NB4 (cell line): ENCODE results near the gene CORO2A.

Experiments
- POLR2A ChIP-seq: IDR thresholded peaks from 2 replicates; pipeline ENCODE4 v1.6.1; 2011; ENCODE audit warnings: mild to moderate bottlenecking; ENCODE audit not compliant: insufficient read length; ENCODE audit errors: extremely low read depth
- TF ChIP-seq, protein P1 (sequence below): IDR thresholded peaks from one replicate; pipeline ENCODE4 v1.5.1; 2012; ENCODE audit warnings: low read depth, low read length

DNA sequence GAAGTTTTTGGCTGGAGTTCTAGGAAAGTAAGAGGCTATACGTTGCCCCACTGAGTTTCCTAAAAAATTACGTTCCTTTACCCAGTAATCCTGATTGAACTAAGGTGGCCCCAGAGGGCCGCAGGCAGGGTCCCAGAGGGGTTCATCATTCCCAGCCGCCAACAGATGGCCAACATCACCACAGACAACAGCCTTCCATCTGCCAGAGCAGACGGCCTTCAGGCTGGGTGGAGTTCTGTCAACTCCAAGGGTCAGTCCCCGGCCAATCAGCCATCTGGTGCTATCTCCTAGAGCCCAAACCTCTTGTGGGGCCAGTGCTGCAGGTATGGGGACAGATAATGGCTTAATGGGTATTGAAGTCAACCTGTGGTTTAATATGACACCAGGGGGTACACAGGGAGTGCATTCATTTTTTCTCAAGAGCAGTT, 32.6 kb upstream of the CORO2A start:
- TF ChIP-seq, protein P1, sequence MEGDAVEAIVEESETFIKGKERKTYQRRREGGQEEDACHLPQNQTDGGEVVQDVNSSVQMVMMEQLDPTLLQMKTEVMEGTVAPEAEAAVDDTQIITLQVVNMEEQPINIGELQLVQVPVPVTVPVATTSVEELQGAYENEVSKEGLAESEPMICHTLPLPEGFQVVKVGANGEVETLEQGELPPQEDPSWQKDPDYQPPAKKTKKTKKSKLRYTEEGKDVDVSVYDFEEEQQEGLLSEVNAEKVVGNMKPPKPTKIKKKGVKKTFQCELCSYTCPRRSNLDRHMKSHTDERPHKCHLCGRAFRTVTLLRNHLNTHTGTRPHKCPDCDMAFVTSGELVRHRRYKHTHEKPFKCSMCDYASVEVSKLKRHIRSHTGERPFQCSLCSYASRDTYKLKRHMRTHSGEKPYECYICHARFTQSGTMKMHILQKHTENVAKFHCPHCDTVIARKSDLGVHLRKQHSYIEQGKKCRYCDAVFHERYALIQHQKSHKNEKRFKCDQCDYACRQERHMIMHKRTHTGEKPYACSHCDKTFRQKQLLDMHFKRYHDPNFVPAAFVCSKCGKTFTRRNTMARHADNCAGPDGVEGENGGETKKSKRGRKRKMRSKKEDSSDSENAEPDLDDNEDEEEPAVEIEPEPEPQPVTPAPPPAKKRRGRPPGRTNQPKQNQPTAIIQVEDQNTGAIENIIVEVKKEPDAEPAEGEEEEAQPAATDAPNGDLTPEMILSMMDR: no peak
- no peak for TF ChIP-seq POLR2A
